ENCODE results near the gene TRAF7.

The TRAF7 gene

GRCh38 chr16:2172688-2173335, 17.2 kb downstream of the TRAF7 start:
- no peak for TF ChIP-seq CTCF (IDR thresholded peaks at IDR 0.05)
- DNase-seq (ENCODE audit: low spot score), result no peak
- H3K4me3 ChIP-seq, result no peak overlapping the region
- no peak overlapping the region for H3K27ac ChIP-seq

- Histone ChIP-seq H3K27ac (no peak overlapping the region), H3K4me3 (no peak overlapping the region)
- no peak for TF ChIP-seq CTCF (IDR thresholded peaks at IDR 0.05)
- DNase-seq (ENCODE audit: low spot score), result no peak
Measured at GRCh38 chr16:2173366-2173765, 17.8 kb downstream of the TRAF7 start.

- DNase-seq (ENCODE audit: low spot score), result no peak
- TF ChIP-seq CTCF (IDR thresholded peaks at IDR 0.05), result no peak
- H3K4me3 ChIP-seq, result no peak overlapping the region
- H3K27ac ChIP-seq, result no peak overlapping the region
Measured at GRCh38 chr16:2173916-2174315, 18.3 kb downstream of the TRAF7 start.

GRCh38 chr16:2174396-2175131, 19.0 kb downstream of the TRAF7 start:
- H3K4me3 ChIP-seq, result no peak overlapping the region
- no peak for TF ChIP-seq CTCF (IDR thresholded peaks at IDR 0.05)
- no peak for DNase-seq (ENCODE audit: low spot score)
- no peak overlapping the region for H3K27ac ChIP-seq

GRCh38 chr16:2175454-2175853, 19.9 kb downstream of the TRAF7 start:
- Histone ChIP-seq H3K4me3 (no peak overlapping the region), H3K27ac (no peak overlapping the region)
- no peak for DNase-seq (ENCODE audit: low spot score)
- TF ChIP-seq CTCF (IDR thresholded peaks at IDR 0.05), result no peak

GRCh38 chr16:2176047-2176446, 20.5 kb downstream of the TRAF7 start:
- no peak overlapping the region for H3K4me3 ChIP-seq
- no peak for TF ChIP-seq CTCF (IDR thresholded peaks at IDR 0.05)
- no peak overlapping the region for H3K27ac ChIP-seq
- no peak for DNase-seq (ENCODE audit: low spot score)

GRCh38 chr16:2177101-2177500, 21.5 kb downstream of the TRAF7 start:
- no peak for TF ChIP-seq CTCF (IDR thresholded peaks at IDR 0.05)
- Histone ChIP-seq H3K27ac (no peak overlapping the region), H3K4me3 (no peak overlapping the region)
- no peak for DNase-seq (ENCODE audit: low spot score)
